ES-I3 (cell line): ENCODE measurements around the gene ITPKC.

Source experiments
- H3K36me3 ChIP-seq: 2 replicates; pipeline ENCODE4 v1.6.1; 2013; ENCODE audit warnings: mild to moderate bottlenecking, low read length, control low read depth, moderate library complexity; ENCODE audit not compliant: insufficient read depth
- H3K4me1 ChIP-seq: 2 replicates; pipeline ENCODE4 v1.6.1; 2013; ENCODE audit warnings: mild to moderate bottlenecking, control low read depth, low read length; ENCODE audit not compliant: insufficient read depth
- H3K9ac ChIP-seq: 2 replicates; pipeline ENCODE4 v1.6.1; 2013; ENCODE audit warnings: low read depth, mild to moderate bottlenecking, low read length, moderate library complexity
- H3K9me3 ChIP-seq: 2 replicates; pipeline ENCODE4 v1.6.1; 2013; ENCODE audit warnings: mild to moderate bottlenecking, low read length, moderate library complexity; ENCODE audit not compliant: control insufficient read depth, insufficient read depth

Gene ITPKC

GRCh38 chr19:40693896-40694295 is 23.0 kb upstream of the ITPKC start:
- Histone ChIP-seq H3K36me3 (0 out of 2 replicates have a peak, but pooled peaks cover 8% of the 10 kb centered on the region), H3K9ac (no peak overlapping the region), H3K4me1 (peaks cover 5% of the 10 kb centered on the region; the same call in 1 of the 2 replicates), H3K9me3 (no peaks in the 10 kb centered on the region)

GRCh38 chr19:40695881-40696280 is 21.0 kb upstream of the ITPKC start:
- H3K36me3 ChIP-seq, result 0 out of 2 replicates have a peak, but pooled peaks cover 8% of the 10 kb centered on the region
- no peaks in the 10 kb centered on the region for H3K4me1 ChIP-seq
- no peak overlapping the region for H3K9ac ChIP-seq
- no peaks in the 10 kb centered on the region; the same call in 1 of the 2 replicates for H3K9me3 ChIP-seq

DNA sequence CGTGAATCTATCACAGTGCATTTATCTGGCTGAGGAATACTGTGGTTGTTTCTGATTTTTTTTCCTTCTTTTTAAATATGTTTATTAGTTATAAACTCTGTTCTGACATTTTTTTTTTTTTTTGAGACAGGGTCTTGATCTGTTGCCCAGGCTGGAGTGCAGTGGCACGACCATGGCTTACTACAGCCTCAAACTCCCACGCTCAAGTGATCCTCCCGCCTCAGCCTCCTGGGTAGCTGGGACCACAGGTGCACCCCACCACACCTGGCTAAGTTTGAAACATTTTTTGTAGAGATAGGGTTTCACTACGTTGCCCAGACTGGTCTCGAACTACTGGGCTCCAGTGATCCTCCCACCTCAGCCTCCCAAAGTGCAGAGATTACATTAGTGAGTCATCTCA is 19.9 kb upstream of the ITPKC start:
- Histone ChIP-seq H3K36me3 (0 out of 2 replicates have a peak, but pooled peaks cover 8% of the 10 kb centered on the region), H3K4me1 (no peaks in the 10 kb centered on the region), H3K9me3 (no peaks in the 10 kb centered on the region; the same call in 1 of the 2 replicates), H3K9ac (no peak overlapping the region)

GRCh38 chr19:40700083-40700482 is 16.8 kb upstream of the ITPKC start:
- Histone ChIP-seq H3K36me3 (peaks cover 6% of the 10 kb centered on the region), H3K9ac (no peak overlapping the region)

DNA sequence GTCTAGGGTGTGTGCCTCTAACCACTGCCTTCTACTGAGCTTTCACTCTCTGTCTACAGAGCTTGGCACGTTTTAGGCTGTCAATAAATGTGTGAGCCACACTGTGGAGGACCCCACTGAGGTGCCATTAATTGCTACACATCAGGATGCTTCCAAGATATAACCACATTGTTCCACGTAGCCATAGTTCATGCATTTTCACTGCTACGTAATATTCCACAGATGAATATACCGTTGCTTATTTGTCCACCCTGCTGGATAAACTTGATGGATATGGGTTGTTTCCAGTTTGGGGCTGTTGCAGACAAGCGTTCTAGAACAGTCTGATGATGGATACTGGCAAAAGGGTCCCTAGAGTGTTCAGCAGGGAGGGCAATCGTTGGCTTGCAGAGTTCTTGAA is 15.2 kb upstream of the ITPKC start:
- H3K4me1 ChIP-seq, result peaks cover 3% of the 10 kb centered on the region; the same call in 1 of the 2 replicates
- H3K9me3 ChIP-seq, result no peaks in the 10 kb centered on the region; the same call in 1 of the 2 replicates
- peaks cover 5% of the 10 kb centered on the region for H3K36me3 ChIP-seq
- no peak overlapping the region for H3K9ac ChIP-seq

More at GRCh38 chr19:40700083-40700482, 16.8 kb upstream of the ITPKC start:
- Histone ChIP-seq H3K4me1 (peaks cover 3% of the 10 kb centered on the region; the same call in 1 of the 2 replicates), H3K9me3 (no peaks in the 10 kb centered on the region; the same call in 1 of the 2 replicates)

GRCh38 chr19:40702337-40703012 is 14.4 kb upstream of the ITPKC start:
- no peaks in the 10 kb centered on the region; the same call in 1 of the 2 replicates for H3K9me3 ChIP-seq
- H3K4me1 ChIP-seq, result peaks cover 3% of the 10 kb centered on the region; the same call in 1 of the 2 replicates
- no peaks in the 10 kb centered on the region; the same call in none of the 2 replicates for H3K36me3 ChIP-seq
- no peak overlapping the region for H3K9ac ChIP-seq

DNA sequence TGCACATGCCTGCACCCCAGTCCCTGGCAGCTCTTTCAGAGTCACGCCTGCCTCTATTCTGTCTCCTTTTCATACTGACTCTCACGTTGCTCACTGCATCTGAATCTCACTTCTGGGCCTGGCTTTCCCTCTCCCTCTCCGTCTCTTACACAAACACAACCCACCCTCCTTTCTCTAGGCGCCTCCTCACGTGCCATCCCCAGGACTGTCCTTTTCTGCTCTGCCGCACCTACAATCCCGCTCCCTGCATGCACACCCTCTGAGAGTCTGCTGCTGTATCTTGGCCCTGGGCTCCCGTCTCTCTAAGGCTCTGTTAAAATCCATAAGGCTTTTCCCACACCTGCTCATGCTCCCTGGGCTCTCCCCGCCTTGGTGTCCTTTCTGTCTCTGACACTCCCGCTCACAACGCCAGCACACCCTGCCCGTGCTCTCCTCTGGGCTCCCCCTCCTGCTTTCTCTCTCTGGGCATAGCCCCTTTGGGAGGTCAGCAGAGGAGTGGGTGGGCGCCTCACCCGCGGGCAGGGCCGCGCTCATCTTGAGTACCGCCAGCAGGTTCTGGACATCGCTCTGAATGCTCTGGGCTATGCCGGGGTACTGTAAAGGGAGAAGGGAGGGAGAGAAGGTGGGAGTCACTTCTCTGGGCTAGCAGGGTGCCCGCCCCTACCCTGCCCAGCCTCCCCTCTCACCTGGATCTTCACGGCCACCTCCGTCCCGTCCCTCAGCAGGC is 13.7 kb upstream of the ITPKC start:
- H3K36me3 ChIP-seq, result no peaks in the 10 kb centered on the region; the same call in none of the 2 replicates

DNA sequence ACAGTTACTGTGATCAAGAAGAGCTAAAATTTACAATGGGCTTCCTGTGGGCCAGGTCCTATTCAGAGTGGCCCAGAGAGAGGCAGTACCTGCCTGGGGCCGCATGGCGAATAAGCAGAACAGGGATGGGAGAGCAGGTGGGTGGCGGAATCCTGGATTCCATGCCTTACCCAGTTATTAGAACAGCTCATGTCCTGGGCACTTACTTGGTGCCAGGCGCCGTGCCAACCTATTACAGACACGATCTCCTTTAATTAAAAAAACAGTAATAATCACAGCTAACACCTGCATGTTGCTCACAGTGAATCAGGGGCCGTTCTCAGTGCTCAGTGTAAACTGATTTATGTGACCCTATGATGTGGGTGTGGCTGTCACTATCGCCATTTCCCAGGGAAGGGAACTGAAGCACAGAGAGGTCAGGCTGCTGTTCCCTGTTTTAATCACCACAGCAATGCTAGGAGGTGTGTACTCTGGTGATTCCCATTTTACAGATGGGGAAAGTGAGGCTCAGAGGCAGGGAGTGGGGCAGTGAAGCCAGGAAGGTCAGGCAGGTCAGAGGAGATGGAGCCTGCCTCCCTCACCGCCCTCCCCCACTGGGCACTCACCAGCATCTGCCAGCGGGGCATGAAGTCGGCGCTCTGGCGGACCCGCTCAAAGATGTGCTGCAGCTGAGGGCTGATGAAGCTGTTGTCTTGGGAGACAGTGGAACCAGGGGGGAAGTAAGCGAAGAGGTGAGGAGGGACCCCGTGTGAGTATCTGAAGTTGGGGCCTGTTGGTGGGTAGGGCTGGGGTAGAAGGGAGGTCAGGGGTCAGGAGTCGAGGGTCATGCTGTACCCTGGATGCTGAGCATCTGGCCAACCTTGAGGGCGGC is 12.2 kb upstream of the ITPKC start:
- H3K4me1 ChIP-seq, result peaks cover 3% of the 10 kb centered on the region; the same call in 1 of the 2 replicates
- H3K36me3 ChIP-seq, result peaks cover 7% of the 10 kb centered on the region
- no peak overlapping the region for H3K9ac ChIP-seq
- H3K9me3 ChIP-seq, result no peaks in the 10 kb centered on the region; the same call in 1 of the 2 replicates

More for the DNA sequence above, 13.7 kb upstream of the ITPKC start:
- H3K4me1 ChIP-seq, result peaks cover 3% of the 10 kb centered on the region; the same call in 1 of the 2 replicates
- no peak overlapping the region for H3K9ac ChIP-seq
- no peaks in the 10 kb centered on the region; the same call in 1 of the 2 replicates for H3K9me3 ChIP-seq

DNA sequence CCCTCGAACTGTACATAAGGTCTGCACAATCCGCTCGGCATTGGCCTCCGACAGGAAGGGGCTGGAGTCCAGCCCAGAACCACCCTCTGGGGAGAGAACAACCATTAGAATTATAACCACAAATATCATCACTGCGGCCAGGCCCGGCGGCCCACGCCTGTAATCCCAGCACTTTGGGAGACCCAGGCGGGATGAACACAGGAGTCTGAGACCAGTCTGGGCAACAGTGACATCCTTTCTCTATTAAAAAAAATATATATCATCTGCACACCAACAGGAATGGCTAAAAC is 11.6 kb upstream of the ITPKC start:
- Histone ChIP-seq H3K9ac (no peak overlapping the region), H3K9me3 (no peaks in the 10 kb centered on the region), H3K36me3 (peaks cover 7% of the 10 kb centered on the region), H3K4me1 (peaks cover 3% of the 10 kb centered on the region; the same call in 1 of the 2 replicates)

DNA sequence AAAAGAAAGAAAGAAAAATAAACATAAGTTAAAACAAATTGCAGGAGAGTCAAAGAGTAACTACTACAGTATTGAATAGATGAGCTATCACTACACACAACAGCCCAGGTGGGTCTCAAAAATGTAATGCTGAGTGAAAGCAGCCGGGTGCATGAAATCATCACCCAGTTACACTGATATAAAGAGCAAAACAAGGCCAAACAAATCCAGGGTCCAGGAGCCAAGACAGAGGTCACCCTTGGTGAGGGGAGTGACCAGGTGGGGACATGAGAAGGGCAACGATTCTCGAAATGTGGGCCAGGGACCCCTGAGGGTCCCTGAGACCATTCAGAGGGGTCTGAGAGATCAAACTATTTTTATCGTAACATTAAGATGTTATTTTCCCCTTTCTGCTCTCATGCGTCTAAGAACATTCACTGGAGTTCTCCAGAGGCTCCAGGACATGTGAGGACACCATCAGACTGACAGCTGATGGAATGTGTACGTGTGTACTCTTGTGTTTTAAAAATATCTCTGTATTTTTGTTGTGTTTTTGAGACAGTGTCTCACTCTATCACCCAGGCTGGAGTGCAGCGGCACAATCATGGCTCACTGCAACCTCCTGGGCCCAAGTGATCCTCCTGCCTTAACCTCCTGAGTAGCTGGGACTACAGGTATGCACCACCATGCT is 10.8 kb upstream of the ITPKC start:
- Histone ChIP-seq H3K36me3 (peaks cover 10% of the 10 kb centered on the region), H3K9me3 (no peaks in the 10 kb centered on the region), H3K9ac (no peak overlapping the region), H3K4me1 (peaks cover 3% of the 10 kb centered on the region; the same call in 1 of the 2 replicates)

DNA sequence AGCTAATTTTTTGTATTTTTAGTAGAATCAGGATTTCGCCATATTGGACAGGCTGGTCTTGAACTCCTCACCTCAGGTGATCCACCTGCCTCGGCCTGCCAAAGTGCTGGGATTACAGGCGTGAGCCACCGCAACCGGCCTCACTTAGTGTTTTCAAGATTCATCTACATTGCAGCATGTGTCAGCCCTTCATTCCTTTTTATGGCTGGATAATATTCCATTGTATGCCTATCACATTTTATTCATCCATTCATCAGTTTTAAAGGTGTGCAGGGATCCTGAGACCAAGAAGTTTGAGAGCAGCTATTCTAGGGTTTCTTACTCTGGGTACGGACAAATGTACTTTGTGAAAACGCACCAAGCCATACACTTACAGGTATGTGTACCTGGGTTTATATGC is 9.3 kb upstream of the ITPKC start:
- Histone ChIP-seq H3K9ac (no peak overlapping the region), H3K36me3 (peaks cover 11% of the 10 kb centered on the region), H3K4me1 (no peaks in the 10 kb centered on the region), H3K9me3 (no peaks in the 10 kb centered on the region)

GRCh38 chr19:40709817-40710216 is 7.1 kb upstream of the ITPKC start:
- no peaks in the 10 kb centered on the region for H3K9me3 ChIP-seq

DNA sequence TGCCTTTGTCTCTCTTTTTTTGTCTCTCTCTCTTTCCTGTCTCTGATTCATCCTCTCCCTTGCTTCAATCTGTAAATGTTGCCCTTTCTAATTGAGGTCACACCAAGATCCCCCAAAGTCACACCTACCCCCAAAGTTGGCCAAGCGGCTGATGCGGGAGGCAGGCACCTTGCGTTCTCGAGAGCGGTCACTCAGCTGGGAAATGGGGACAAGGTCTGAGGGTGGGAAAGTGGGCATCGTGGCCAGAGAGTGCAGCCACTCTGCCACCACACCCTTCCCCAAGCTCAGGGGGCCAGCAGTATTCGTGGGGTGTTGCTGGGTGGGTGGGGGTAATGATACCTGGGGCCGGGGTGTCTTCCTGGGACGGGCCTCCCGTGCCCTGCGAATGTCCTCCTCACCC is 3.0 kb upstream of the ITPKC start:
- Histone ChIP-seq H3K4me1 (no peaks in the 10 kb centered on the region; the same call in 1 of the 2 replicates), H3K9ac (no peak overlapping the region), H3K36me3 (peaks cover 10% of the 10 kb centered on the region), H3K9me3 (no peaks in the 10 kb centered on the region)

More at GRCh38 chr19:40709817-40710216, 7.1 kb upstream of the ITPKC start:
- peaks cover 14% of the 10 kb centered on the region for H3K36me3 ChIP-seq
- no peak overlapping the region for H3K9ac ChIP-seq
- no peaks in the 10 kb centered on the region; the same call in 1 of the 2 replicates for H3K4me1 ChIP-seq
